Measurements from ENCODE around the gene MT1M.
"Not testable (repeated sequence)": the region's sequence is repeated elsewhere in the genome, so short reads cannot be mapped to it uniquely, and the experiment has no call there.

The MT1M gene

GRCh38 chr16:56673921-56674320 lies 41.5 kb downstream of the MT1M start:
- DNase-seq (ENCODE audit: low read depth in 2 of 2): no peak

DNA sequence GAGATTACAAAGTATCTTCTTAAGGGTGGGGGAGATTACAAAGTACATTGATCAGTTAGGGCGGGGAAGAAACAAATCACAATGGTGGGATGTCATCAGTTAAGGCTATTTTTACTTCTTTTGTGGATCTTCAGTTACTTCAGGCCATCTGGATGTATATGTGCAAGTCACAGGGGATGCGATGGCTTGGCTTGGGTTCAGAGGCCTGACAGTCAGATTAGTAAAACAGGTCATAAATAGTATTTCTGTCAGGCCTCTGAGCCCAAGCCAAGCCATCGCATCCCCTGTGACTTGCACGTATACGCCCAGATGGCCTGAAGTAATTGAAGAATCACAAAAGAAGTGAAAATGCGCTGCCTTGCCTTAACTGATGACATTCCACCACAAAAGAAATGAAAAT lies 42.1 kb downstream of the MT1M start:
- DNase-seq (ENCODE audit: low read depth in 2 of 2): not testable (repeated sequence)

DNA sequence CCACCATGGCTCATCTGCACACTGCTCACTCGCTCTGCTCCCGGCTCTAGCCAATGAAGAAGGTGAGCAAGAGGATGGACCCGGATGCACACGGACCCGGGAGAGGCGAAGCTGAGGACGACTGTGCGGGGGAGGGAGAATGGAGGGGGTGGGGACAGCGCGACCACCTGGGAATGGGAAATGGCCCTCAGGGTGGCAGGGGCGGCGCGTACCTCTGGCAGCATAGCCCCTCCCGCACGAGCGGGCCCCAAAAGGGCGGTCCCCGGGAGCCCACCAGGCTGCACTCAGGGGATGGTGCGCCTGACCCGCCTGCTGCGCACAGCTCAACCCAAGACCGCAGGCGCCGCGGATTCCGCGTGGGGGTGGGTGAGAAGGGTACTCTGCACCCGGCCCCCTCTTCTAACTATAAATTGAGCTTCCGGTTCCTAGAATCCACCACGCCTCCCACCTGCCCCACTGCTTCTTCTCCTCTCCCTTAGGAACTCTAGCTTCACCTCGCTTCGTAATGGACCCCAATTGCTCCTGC lies 43.3 kb downstream of the MT1M start:
- no peak for DNase-seq (ENCODE audit: low read depth in 2 of 2)

GRCh38 chr16:56677474-56677873 lies 45.0 kb downstream of the MT1M start:
- DNase-seq (ENCODE audit: low read depth in 2 of 2): no peak

- DNase-seq (ENCODE audit: low read depth in 2 of 2): no peak
Measured at GRCh38 chr16:56679078-56679730, 46.7 kb downstream of the MT1M start.

DNA sequence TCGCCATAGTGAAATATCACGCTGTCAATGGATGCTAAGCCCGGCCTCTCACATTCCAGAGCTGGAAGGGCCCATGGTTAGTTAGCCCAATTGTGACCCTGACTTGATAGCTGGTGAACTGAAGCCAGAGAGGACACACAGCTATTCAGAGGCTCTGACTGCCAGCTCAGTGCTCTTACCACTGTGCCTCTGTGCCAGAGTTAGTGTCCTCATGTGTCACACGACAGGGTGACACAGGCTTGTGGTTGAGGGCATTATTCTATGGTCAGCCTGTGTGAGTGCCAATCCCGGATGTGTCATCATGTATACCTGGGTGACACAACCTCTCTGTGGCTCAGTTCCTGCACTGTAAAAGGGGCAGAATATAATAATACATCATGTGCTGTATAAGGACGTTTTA lies 47.4 kb downstream of the MT1M start:
- DNase-seq (ENCODE audit: low read depth in 2 of 2): no peak

GRCh38 chr16:56681939-56682702 lies 49.7 kb downstream of the MT1M start, which contains the start of gene MT1X:
Gene MT1X (plus strand): TSS chr16:56682470. CDS start chr16:56682541, 71 bp downstream.
- DNase-seq (ENCODE audit: low read depth in 2 of 2): peak; percentile 68 to 77

GRCh38 chr16:56682703-56683397 lies 50.4 kb downstream of the MT1M start:
- no peak for DNase-seq (ENCODE audit: low read depth in 2 of 2)

Measured in stimulated activated CD8-positive, alpha-beta memory T cell treated with anti-CD3 and anti-CD28 coated beads, Interleukin-7, amount 100 ng/mL, for 1 hour (primary cell).